HepG2 (cell line): Measurements from ENCODE around the gene RERE. TPM values are rescaled to one million over a fixed set of nuclear protein-coding genes. Genes with fewer than 3 reads are reported as not detected.

Experiments
- CREBL2 ChIP-seq: sonication (generic); formaldehyde crosslinking; IDR thresholded peaks from 2 replicates; pipeline ENCODE4 v1.8.1; 2023; ENCODE audit warnings: missing genetic modification reagents, mild to moderate bottlenecking, borderline replicate concordance
- ISX ChIP-seq: sonication (generic); formaldehyde crosslinking; conservative IDR thresholded peaks from 2 replicates; pipeline ENCODE4 v1.5.0; 2020; ENCODE audit warnings: missing genetic modification reagents
- MLXIP ChIP-seq: sonication (generic); formaldehyde crosslinking; IDR thresholded peaks from 2 replicates; pipeline ENCODE4 v1.9.0; 2021; ENCODE audit warnings: missing genetic modification reagents, borderline replicate concordance
- MXD3 ChIP-seq: IDR thresholded peaks from 2 replicates; pipeline ENCODE4 v1.6.1; 2016; ENCODE audit warnings: mild to moderate bottlenecking, missing biosample characterization, missing genetic modification reagents
- ZNF362 ChIP-seq: sonication (generic); formaldehyde crosslinking; IDR thresholded peaks from 2 replicates; pipeline ENCODE4 v1.4.0; 2020; ENCODE audit warnings: missing genetic modification reagents, mild to moderate bottlenecking, borderline replicate concordance
- ZNF674 ChIP-seq: sonication (generic); formaldehyde crosslinking; IDR thresholded peaks from 2 replicates; pipeline ENCODE4 v1.5.0; 2020; ENCODE audit warnings: low read depth, mild to moderate bottlenecking, missing genetic modification reagents
- polyA plus RNA-seq, 8 experiments: library from polyadenylated mRNA; depleted of rRNA in 3 of 8; stranded (reverse) in 7 of 8; unstranded in 1 of 8; fragments of >200 nt; fragmentation: Illumina TruSeq in 4 of 8; extraction: Trizol in 4 of 8; gene quantifications; 2 replicates each; pipeline versions ENCODE4 v1.2.1 to v1.2.3, GENCODE V29; 2011 to 2016; ENCODE audit warnings: low read depth in 4 of 8, missing spikeins in 1 of 8, mixed read lengths in 1 of 8; ENCODE audit not compliant: insufficient read depth in 1 of 8
- total RNA-seq, 5 experiments: library from RNA; depleted of rRNA; stranded (reverse); fragments of >200 nt; fragmentation: Illumina TruSeq; extraction: Trizol; gene quantifications; 2 replicates each; pipeline ENCODE4 v1.2.3, GENCODE V29; 2016; ENCODE audit warnings: low read depth in 1 of 5

Gene RERE
- total and polyA plus RNA-seq, 2 of the 13 experiments (the other 11 are each of a cell fraction or from before 2014, with no cell fraction given): 18.3 to 21.9 TPM

GRCh38 chr1:8338526-8339202 lies 478.8 kb downstream of the RERE start (continued):
- TF ChIP-seq MLXIP (no peak), ZNF674 (CRISPR knock-in tag) (no peak), CREBL2 (CRISPR knock-in tag) (no peak), ISX (CRISPR knock-in tag) (no peak), MXD3 (CRISPR knock-in tag) (no peak), ZNF362 (no peak)
